Spleen (tissue), 11 donors: Measurements from ENCODE around the gene ZNF692. TPM values are rescaled to one million over a fixed set of nuclear protein-coding genes. Genes with fewer than 3 reads are reported as not detected.

Source experiments
- DNase-seq: peaks from one replicate; pipeline ENCODE4 v3.0.0-alpha.2; 2020
- H3K27ac ChIP-seq, 8 donors: fragments of 200-600 bp; sonication (generic) in 7 of 8; 1 replicate in 4 of 8; 2 replicates in 4 of 8; pipeline versions ENCODE4 v1.5.0 to v1.8.0; 2016 to 2021; ENCODE audit warnings: inconsistent platforms in 4 of 8, mild to moderate bottlenecking in 4 of 8, moderate library complexity in 1 of 8
- H3K27me3 ChIP-seq, 7 donors: fragments of 200-600 bp; sonication (generic) in 6 of 7; replicated peaks in 1 of 7; 1 replicate in 4 of 7; 2 replicates in 3 of 7; pipeline versions ENCODE4 v1.5.0 to v1.8.0; 2016 to 2021; ENCODE audit warnings: inconsistent platforms in 3 of 7, mild to moderate bottlenecking in 1 of 7
- H3K36me3 ChIP-seq, 6 donors: fragments of 200-600 bp; sonication (generic) in 5 of 6; 1 replicate in 4 of 6; 2 replicates in 2 of 6; pipeline versions ENCODE4 v1.5.0 to v1.8.0; 2016 to 2021; ENCODE audit warnings: inconsistent platforms in 2 of 6
- H3K4me1 ChIP-seq, 6 donors: fragments of 200-600 bp; sonication (generic) in 5 of 6; 1 replicate in 3 of 6; 2 replicates in 3 of 6; pipeline versions ENCODE4 v1.5.0 to v1.8.0; 2016 to 2021; ENCODE audit warnings: inconsistent platforms in 3 of 6
- H3K4me3 ChIP-seq, 8 donors: fragments of 200-600 bp; sonication (generic) in 7 of 8; 1 replicate in 4 of 8; 2 replicates in 4 of 8; pipeline versions ENCODE4 v1.5.0 to v1.8.0; 2016 to 2021; ENCODE audit warnings: inconsistent platforms in 4 of 8, mild to moderate bottlenecking in 4 of 8, moderate library complexity in 2 of 8
- H3K9me3 ChIP-seq, 8 donors: fragments of 200-600 bp; sonication (generic) in 7 of 8; 1 replicate in 4 of 8; 2 replicates in 4 of 8; pipeline versions ENCODE4 v1.5.0 to v1.8.0; 2016 to 2021; ENCODE audit warnings: inconsistent platforms in 4 of 8
- CTCF ChIP-seq, 11 experiments: fragments of 200-600 bp in 7 of 11; fragments of 450-650 bp in 4 of 11; sonication (generic) in 4 of 11; IDR thresholded peaks in 8 of 11; conservative IDR thresholded peaks in 3 of 11; 1 replicate in 7 of 11; 2 replicates in 4 of 11; pipeline versions ENCODE4 v1.4.0 to v1.8.0; 2016 to 2021; ENCODE audit warnings: antibody characterized with exemption in 11 of 11, inconsistent platforms in 4 of 11, mild to moderate bottlenecking in 1 of 11
- POLR2A ChIP-seq, 3 donors: fragments of 450-650 bp; IDR thresholded peaks; one replicate each; pipeline ENCODE4 v1.5.1; 2017; ENCODE audit warnings: antibody characterized with exemption in 3 of 3, mild to moderate bottlenecking in 1 of 3
- POLR2AphosphoS5 ChIP-seq, 3 donors: sonication (generic); formaldehyde crosslinking; IDR thresholded peaks; one replicate each; pipeline ENCODE4 v1.5.1; 2017; ENCODE audit warnings: antibody characterized with exemption in 3 of 3
- WGBS, 5 donors: extraction: QIAGEN DNeasy Blood & Tissue Kit in 3 of 5; methylation state at CpG; one replicate each; pipeline versions ENCODE4 v1.1.5 to v1.1.7; 2013 to 2018; 5-methylcytosine and 5-hydroxymethylcytosine counted together
- intact Hi-C: fragments of 100-400 bp; cut with DNase I; formaldehyde crosslinking; loops from one replicate; pipeline ENCODE4 v1.15.0; 2023; ENCODE audit warnings: low total_unique reads
- polyA plus RNA-seq, 3 donors: library from polyadenylated mRNA; stranded (reverse); fragments of 200-250 nt; gene quantifications; one replicate each; pipeline ENCODE4 v1.2.1, GENCODE V29; 2013
- total RNA-seq, 7 donors: library from RNA; depleted of rRNA in 3 of 7; stranded (reverse); fragments of >200 nt in 3 of 7; fragmentation: NEBNext Ultra II Directional in 4 of 7; extraction: Animal tissue kit (Norgen Biotek cat#: 25700) in 4 of 7; gene quantifications; one replicate each; pipeline versions ENCODE4 v1.1.0 to v1.2.1, GENCODE V29; 2016 to 2021
- donor health status: healthy with polysubstance abuse.
- donor health status: DM: no; HTN: no; CAD: no; lungs with moderate emphysema.
- donor health status: DM: no; HTN: no; CAD: no.
- donor health status: Bipolar disorder and iron deficiency.
- donor health status: healthy.
- donor health status: DM: no; HTN: no; CAD: no.
- donor health status: DM: yes; HTN: yes; CAD: no.

The ZNF692 gene
- total and polyA plus RNA-seq, 10 donors, result 33.5 to 138 (median 48.6) TPM

GRCh38 chr1:248824301-248824700, 34.6 kb downstream of the ZNF692 start:
- intact Hi-C loops, result no loop called here
- H3K27ac ChIP-seq, result peak overlapping the region in 4 of 8 donors; percentile 96 to 100 (median 98)

GRCh38 chr1:248823517-248824001, 35.3 kb downstream of the ZNF692 start:
- Histone ChIP-seq H3K27ac (peak overlapping the region in 3 of 8 donors; percentile 60 to 98 (median 96)), H3K4me1 (peaks cover 37 to 88% (median 77%) of the 10 kb centered on the region in 6 donors), H3K9me3 (no peaks in the 10 kb centered on the region), H3K36me3 (peaks cover 0 to 58% (median 16%) of the 10 kb centered on the region in 6 donors), H3K4me3 (peak overlapping the region in 4 of 8 donors; percentile 4 to 92 (median 70)), H3K27me3 (no peaks in the 10 kb centered on the region)
- intact Hi-C loops, result no loop called here
- no peak for DNase-seq
- no peak for TF ChIP-seq CTCF (IDR thresholded peaks at IDR 0.05 in 8 of 11, conservative IDR thresholded peaks at IDR 0.05 in 3 of 11)
- no peak for TF ChIP-seq POLR2AphosphoS5 (IDR thresholded peaks at IDR 0.05)
- TF ChIP-seq POLR2A (IDR thresholded peaks at IDR 0.05), result no peak
- WGBS, 5 donors, result 65 to 88% (median 72%) methylated on average over 2 of the region's 2 CpGs

More at GRCh38 chr1:248824301-248824700, 34.6 kb downstream of the ZNF692 start:
- no peak for TF ChIP-seq POLR2AphosphoS5 (IDR thresholded peaks at IDR 0.05)
- no peak for TF ChIP-seq POLR2A (IDR thresholded peaks at IDR 0.05)
- TF ChIP-seq CTCF (IDR thresholded peaks at IDR 0.05 in 8 of 11, conservative IDR thresholded peaks at IDR 0.05 in 3 of 11), result no peak
- Histone ChIP-seq H3K4me1 (peaks cover 37 to 88% (median 73%) of the 10 kb centered on the region in 6 donors), H3K27me3 (no peaks in the 10 kb centered on the region), H3K4me3 (peak overlapping the region in 7 of 8 donors; percentile 63 to 92 (median 69)), H3K9me3 (no peaks in the 10 kb centered on the region), H3K36me3 (peaks cover 0 to 54% (median 16%) of the 10 kb centered on the region in 6 donors)
- DNase-seq, result no peak
- 86 to 100% (median 95%) methylated on average over 1 of the region's 1 CpG for WGBS, 5 donors

- Histone ChIP-seq H3K9me3 (no peaks in the 10 kb centered on the region), H3K36me3 (peaks cover 0 to 64% (median 16%) of the 10 kb centered on the region in 6 donors), H3K4me3 (peak overlapping the region in 4 of 8 donors; percentile 4 to 92 (median 36)), H3K4me1 (peaks cover 42 to 90% (median 87%) of the 10 kb centered on the region in 6 donors), H3K27ac (peak overlapping the region in 7 of 8 donors; percentile 34 to 98 (median 79)), H3K27me3 (no peaks in the 10 kb centered on the region)
- peak in 1 of 3 donors; percentile 12 for TF ChIP-seq POLR2AphosphoS5 (IDR thresholded peaks at IDR 0.05)
- no peak for TF ChIP-seq POLR2A (IDR thresholded peaks at IDR 0.05)
- no peak for TF ChIP-seq CTCF (IDR thresholded peaks at IDR 0.05 in 8 of 11, conservative IDR thresholded peaks at IDR 0.05 in 3 of 11)
- peak; percentile 72 for DNase-seq
- WGBS, 5 donors, result 67 to 79% (median 72%) methylated on average over 15 of the region's 15 CpGs
- intact Hi-C loops, result no loop called here
These were observed 36.5 kb downstream of the ZNF692 start for GRCh38 chr1:248822148-248823032.

GRCh38 chr1:248821641-248822040, 37.2 kb downstream of the ZNF692 start:
- Histone ChIP-seq H3K4me1 (peaks cover 43 to 90% (median 87%) of the 10 kb centered on the region in 6 donors), H3K36me3 (peaks cover 0 to 72% (median 18%) of the 10 kb centered on the region in 6 donors), H3K9me3 (no peaks in the 10 kb centered on the region), H3K27me3 (no peaks in the 10 kb centered on the region), H3K27ac (peak overlapping the region in 7 of 8 donors; percentile 34 to 98 (median 79)), H3K4me3 (peak overlapping the region in 1 of 8 donors; percentile 92)
- TF ChIP-seq CTCF (IDR thresholded peaks at IDR 0.05 in 8 of 11, conservative IDR thresholded peaks at IDR 0.05 in 3 of 11) (no peak), POLR2A (IDR thresholded peaks at IDR 0.05) (no peak), POLR2AphosphoS5 (IDR thresholded peaks at IDR 0.05) (no peak)
- intact Hi-C loops, result no loop called here
- 91 to 95% (median 93%) methylated on average over 7 of the region's 7 CpGs for WGBS, 5 donors
- DNase-seq, result peak; percentile 73
